ENCODE measurements around the gene GINS2.

GRCh38 chr16:85648070-85648714 is 40.6 kb downstream of the GINS2 start:
- TF ChIP-seq, protein P1, sequence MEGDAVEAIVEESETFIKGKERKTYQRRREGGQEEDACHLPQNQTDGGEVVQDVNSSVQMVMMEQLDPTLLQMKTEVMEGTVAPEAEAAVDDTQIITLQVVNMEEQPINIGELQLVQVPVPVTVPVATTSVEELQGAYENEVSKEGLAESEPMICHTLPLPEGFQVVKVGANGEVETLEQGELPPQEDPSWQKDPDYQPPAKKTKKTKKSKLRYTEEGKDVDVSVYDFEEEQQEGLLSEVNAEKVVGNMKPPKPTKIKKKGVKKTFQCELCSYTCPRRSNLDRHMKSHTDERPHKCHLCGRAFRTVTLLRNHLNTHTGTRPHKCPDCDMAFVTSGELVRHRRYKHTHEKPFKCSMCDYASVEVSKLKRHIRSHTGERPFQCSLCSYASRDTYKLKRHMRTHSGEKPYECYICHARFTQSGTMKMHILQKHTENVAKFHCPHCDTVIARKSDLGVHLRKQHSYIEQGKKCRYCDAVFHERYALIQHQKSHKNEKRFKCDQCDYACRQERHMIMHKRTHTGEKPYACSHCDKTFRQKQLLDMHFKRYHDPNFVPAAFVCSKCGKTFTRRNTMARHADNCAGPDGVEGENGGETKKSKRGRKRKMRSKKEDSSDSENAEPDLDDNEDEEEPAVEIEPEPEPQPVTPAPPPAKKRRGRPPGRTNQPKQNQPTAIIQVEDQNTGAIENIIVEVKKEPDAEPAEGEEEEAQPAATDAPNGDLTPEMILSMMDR (IDR thresholded peaks at IDR 0.05): no peak
- TF ChIP-seq POLR2A (IDR thresholded peaks at IDR 0.05): no peak
